Measurements from ENCODE around the gene RGPD6.
"Not testable (repeated sequence)": the region's sequence is repeated elsewhere in the genome, so short reads cannot be mapped to it uniquely, and the experiment has no call there.

The RGPD6 gene

GRCh38 chr2:110576763-110577416 is at the start of gene RGPD6:
Gene RGPD6 (minus strand): TSS chr2:110577222. CDS start chr2:110577024, 198 bp downstream.
- not testable (repeated sequence) for DNase-seq

- not testable (repeated sequence) for DNase-seq
Measured at GRCh38 chr2:110619326-110619939, 42.4 kb upstream of the RGPD6 start.

GRCh38 chr2:110613927-110614326 is 36.9 kb upstream of the RGPD6 start:
- not testable (repeated sequence) for DNase-seq

GRCh38 chr2:110610613-110611250 is 33.7 kb upstream of the RGPD6 start:
- not testable (repeated sequence) for DNase-seq

GRCh38 chr2:110609843-110610612 is 33.0 kb upstream of the RGPD6 start:
- DNase-seq, result not testable (repeated sequence)

GRCh38 chr2:110608788-110609502 is 31.9 kb upstream of the RGPD6 start:
- not testable (repeated sequence) for DNase-seq

GRCh38 chr2:110605057-110605456 is 28.0 kb upstream of the RGPD6 start:
- DNase-seq, result not testable (repeated sequence)

- DNase-seq, result not testable (repeated sequence)
Measured at GRCh38 chr2:110603917-110604591, 27.0 kb upstream of the RGPD6 start.

GRCh38 chr2:110602139-110602538 is 25.1 kb upstream of the RGPD6 start:
- not testable (repeated sequence) for DNase-seq

- DNase-seq, result not testable (repeated sequence)
Measured at GRCh38 chr2:110591973-110592372, 15.0 kb upstream of the RGPD6 start.

GRCh38 chr2:110589677-110590330 is 12.8 kb upstream of the RGPD6 start:
- not testable (repeated sequence) for DNase-seq

- not testable (repeated sequence) for DNase-seq
Measured at GRCh38 chr2:110588520-110588919, 11.5 kb upstream of the RGPD6 start.

- not testable (repeated sequence) for DNase-seq
Measured at GRCh38 chr2:110579216-110579965, 2.4 kb upstream of the RGPD6 start.

GRCh38 chr2:110578429-110578828 is 1.4 kb upstream of the RGPD6 start:
- not testable (repeated sequence) for DNase-seq

- DNase-seq, result not testable (repeated sequence)
Measured at GRCh38 chr2:110499755-110500377, 77.2 kb downstream of the RGPD6 start.

GRCh38 chr2:110496027-110496426 is 81.0 kb downstream of the RGPD6 start:
- DNase-seq, result not testable (repeated sequence)

GRCh38 chr2:110494488-110494887 is 82.5 kb downstream of the RGPD6 start:
- DNase-seq, result not testable (repeated sequence)

GRCh38 chr2:110488991-110489390 is 88.0 kb downstream of the RGPD6 start:
- DNase-seq, result not testable (repeated sequence)

GRCh38 chr2:110482697-110483096 is 94.3 kb downstream of the RGPD6 start:
- DNase-seq, result not testable (repeated sequence)

GRCh38 chr2:110481200-110481599 is 95.8 kb downstream of the RGPD6 start:
- not testable (repeated sequence) for DNase-seq

Data from SIG-M5 (cell line).